Fibroblast of peridontal ligament (primary cell): Measurements from ENCODE around the gene NSD2.
A peak's percentile ranks its signal among the peaks of the same experiment; 100 is the strongest.
"Not testable (repeated sequence)": the region's sequence is repeated elsewhere in the genome, so short reads cannot be mapped to it uniquely, and the experiment has no call there.

ENCODE experiments used
- DNase-seq: peaks from one replicate; pipeline ENCODE4 v3.0.0-alpha.2; 2010; ENCODE audit errors: extremely low read depth

The NSD2 gene

GRCh38 chr4:1899149-1900086 lies 28.2 kb downstream of the NSD2 start:
- DNase-seq: peak; percentile 86

- DNase-seq: no peak
Observed at GRCh38 chr4:1900087-1900433, 28.9 kb downstream of the NSD2 start.

GRCh38 chr4:1900624-1901023 lies 29.4 kb downstream of the NSD2 start:
- no peak for DNase-seq

GRCh38 chr4:1901127-1901526 lies 29.9 kb downstream of the NSD2 start:
- no peak for DNase-seq

- DNase-seq: no peak
Observed at GRCh38 chr4:1902243-1902642, 31.1 kb downstream of the NSD2 start.

- no peak for DNase-seq
Observed at GRCh38 chr4:1903035-1903434, 31.8 kb downstream of the NSD2 start.

GRCh38 chr4:1904042-1904441 lies 32.8 kb downstream of the NSD2 start:
- no peak for DNase-seq

GRCh38 chr4:1907848-1908525 lies 36.8 kb downstream of the NSD2 start:
- DNase-seq: no peak

GRCh38 chr4:1909696-1910095 lies 38.5 kb downstream of the NSD2 start:
- DNase-seq: not testable (repeated sequence)

GRCh38 chr4:1910643-1911042 lies 39.5 kb downstream of the NSD2 start:
- DNase-seq: peak; percentile 80

GRCh38 chr4:1911316-1911715 lies 40.1 kb downstream of the NSD2 start:
- DNase-seq: not testable (repeated sequence)

- DNase-seq: no peak
Observed at GRCh38 chr4:1922821-1923220, 51.6 kb downstream of the NSD2 start.

GRCh38 chr4:1927675-1928074 lies 56.5 kb downstream of the NSD2 start:
- DNase-seq: peak; percentile 89

GRCh38 chr4:1928356-1929239 lies 57.4 kb downstream of the NSD2 start:
- no peak for DNase-seq

- no peak for DNase-seq
Observed at GRCh38 chr4:1932736-1933135, 61.5 kb downstream of the NSD2 start.

- no peak for DNase-seq
Observed at GRCh38 chr4:1933700-1934099, 62.5 kb downstream of the NSD2 start.

GRCh38 chr4:1937550-1937949 lies 66.4 kb downstream of the NSD2 start:
- no peak for DNase-seq

GRCh38 chr4:1938027-1938426 lies 66.8 kb downstream of the NSD2 start:
- no peak for DNase-seq

- peak; percentile 79 for DNase-seq
Observed at GRCh38 chr4:1939664-1940509, 68.7 kb downstream of the NSD2 start.

GRCh38 chr4:1940566-1940965 lies 69.4 kb downstream of the NSD2 start:
- no peak for DNase-seq

- DNase-seq: no peak
Observed at GRCh38 chr4:1943928-1944327, 72.7 kb downstream of the NSD2 start.
